GM10847 (cell line): ENCODE measurements around the gene SPPL3.

Experiments
- POLR2A ChIP-seq: IDR thresholded peaks from 2 replicates; pipeline ENCODE4 v1.6.1; 2011; ENCODE audit not compliant: insufficient read length; ENCODE audit errors: extremely low read depth

SPPL3 gene

DNA sequence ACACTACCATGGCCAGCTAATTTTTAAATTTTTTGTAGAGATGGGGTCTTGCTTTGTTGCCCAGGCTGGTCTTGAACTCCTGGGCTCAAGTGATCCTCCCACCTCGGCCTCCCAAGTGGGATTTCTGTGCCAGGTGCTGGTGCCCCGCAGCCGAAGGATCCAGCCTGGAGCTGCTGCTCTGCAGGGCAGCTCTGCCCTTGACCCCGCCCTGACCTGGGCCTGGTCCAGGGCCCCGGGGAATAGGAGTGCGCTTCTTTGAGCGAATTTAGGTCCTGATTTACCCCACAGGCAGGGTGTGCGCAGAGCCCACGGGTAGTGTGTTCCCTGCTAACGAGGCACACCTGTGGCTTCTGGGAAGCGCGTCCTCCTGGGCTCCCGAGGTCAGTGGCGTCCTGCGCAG, 163.3 kb downstream of the SPPL3 start:
- no peak for TF ChIP-seq POLR2A

DNA sequence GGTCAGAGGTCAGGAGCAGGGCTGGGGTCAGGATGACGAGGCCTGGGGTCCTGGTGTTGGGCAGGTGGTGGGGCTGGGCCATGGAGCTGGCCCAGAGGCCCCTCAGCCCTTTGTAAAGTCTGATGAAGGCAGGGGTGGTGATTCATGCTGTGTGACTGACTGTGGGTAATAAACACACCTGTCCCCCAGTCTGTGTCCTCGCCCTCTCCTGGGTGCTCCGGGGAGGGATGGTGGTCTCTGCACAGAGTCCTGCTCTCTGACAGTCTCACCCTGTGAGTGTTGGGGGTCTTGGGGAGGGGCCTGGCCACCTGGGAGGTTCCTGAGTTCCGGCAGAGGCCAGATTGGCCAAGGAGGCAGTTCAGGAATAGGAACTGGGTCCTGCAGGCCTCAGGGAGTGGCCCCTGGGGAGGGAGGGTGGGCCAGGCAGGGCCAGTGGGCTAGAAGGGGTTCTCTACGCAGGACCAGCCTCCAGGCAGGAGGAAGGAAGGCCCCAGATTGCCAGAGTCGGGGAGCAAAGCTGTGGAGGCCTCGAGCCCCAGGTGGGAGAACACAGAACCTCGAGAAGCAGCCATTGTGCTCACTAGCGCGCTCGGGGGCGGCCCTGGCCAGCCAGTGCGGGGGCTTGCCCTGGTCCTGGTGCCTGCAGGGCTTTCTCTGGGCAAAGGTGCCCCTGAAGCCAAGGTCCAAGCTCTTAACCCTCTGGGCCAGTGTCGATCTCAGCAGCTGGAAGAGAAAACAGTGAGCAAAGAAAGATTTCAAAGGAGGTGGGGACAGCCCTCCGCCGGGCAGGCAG, 164.1 kb downstream of the SPPL3 start:
- TF ChIP-seq POLR2A: no peak

DNA sequence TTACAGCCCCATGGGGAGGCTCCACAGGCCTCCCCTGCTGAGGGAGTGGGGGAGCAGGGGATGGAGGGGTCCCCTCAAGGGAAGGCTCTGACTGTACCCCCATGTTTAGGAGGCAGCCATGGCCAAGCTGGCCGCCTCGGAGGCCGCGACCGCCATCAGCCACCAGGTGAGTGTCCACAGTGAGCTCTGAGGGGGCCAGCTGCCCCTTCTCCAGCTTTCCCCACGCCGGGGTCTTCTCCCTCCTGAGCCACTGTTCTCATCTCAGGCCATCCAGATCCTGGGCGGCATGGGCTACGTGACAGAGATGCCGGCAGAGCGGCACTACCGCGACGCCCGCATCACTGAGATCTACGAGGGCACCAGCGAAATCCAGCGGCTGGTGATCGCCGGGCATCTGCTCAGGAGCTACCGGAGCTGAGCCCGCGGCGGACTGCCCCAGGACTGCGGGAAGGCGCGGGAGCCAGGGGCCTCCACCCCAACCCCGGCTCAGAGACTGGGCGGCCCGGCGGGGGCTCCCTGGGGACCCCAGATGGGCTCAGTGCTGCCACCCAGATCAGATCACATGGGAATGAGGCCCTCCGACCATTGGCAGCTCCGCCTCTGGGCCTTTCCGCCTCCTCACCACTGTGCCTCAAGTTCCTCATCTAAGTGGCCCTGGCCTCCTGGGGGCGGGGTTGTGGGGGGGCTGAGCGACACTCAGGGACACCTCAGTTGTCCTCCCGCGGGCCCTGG, 165.0 kb downstream of the SPPL3 start:
- no peak for TF ChIP-seq POLR2A

DNA sequence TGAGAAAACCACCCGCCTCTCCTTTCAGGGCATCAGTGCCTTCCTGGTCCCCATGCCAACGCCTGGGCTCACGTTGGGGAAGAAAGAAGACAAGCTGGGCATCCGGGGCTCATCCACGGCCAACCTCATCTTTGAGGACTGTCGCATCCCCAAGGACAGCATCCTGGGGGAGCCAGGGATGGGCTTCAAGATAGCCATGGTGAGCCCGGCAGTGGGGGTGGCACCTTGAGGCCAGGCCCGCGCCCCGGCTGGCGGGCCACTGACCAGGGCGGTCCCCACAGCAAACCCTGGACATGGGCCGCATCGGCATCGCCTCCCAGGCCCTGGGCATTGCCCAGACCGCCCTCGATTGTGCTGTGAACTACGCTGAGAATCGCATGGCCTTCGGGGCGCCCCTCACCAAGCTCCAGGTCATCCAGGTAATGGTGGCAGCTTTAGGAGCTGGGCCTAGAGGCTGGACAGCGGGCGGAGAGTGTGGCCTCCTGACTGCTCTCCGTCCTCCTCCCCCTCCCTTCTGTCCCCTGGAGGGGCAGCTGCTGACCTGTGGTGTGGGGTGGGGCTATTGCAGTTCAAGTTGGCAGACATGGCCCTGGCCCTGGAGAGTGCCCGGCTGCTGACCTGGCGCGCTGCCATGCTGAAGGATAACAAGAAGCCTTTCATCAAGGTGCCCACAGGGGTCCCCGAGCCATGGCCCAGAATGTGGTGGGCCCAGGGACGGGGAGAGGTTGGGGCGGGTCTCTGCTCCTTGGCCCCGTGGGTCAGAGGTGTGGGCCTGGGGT, 165.7 kb downstream of the SPPL3 start:
- no peak for TF ChIP-seq POLR2A

GRCh38 chr12:120737557-120738251, 166.5 kb downstream of the SPPL3 start:
- no peak for TF ChIP-seq POLR2A

GRCh38 chr12:120736404-120737331, 167.5 kb downstream of the SPPL3 start:
- TF ChIP-seq POLR2A: no peak

GRCh38 chr12:120735181-120735580, 169.0 kb downstream of the SPPL3 start:
- no peak for TF ChIP-seq POLR2A

DNA sequence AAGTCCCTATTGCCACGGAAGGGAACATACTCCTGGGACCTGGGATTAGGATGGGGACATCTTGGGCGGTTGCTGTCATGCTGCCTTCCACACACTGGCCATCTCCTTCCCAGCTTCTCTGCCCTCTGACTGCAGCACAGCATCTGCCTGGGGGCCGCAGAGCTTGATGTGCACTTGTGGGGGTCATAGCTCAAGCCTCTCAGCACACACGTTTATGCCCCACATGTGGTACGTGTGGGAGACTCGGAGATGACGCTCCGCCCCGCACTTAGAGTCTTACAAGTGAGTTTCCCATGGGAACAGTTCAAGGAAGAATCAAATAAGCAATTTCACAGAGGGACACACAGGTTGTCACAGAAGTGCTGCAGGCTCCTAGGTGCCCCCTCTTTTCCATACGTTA, 169.9 kb downstream of the SPPL3 start:
- no peak for TF ChIP-seq POLR2A

DNA sequence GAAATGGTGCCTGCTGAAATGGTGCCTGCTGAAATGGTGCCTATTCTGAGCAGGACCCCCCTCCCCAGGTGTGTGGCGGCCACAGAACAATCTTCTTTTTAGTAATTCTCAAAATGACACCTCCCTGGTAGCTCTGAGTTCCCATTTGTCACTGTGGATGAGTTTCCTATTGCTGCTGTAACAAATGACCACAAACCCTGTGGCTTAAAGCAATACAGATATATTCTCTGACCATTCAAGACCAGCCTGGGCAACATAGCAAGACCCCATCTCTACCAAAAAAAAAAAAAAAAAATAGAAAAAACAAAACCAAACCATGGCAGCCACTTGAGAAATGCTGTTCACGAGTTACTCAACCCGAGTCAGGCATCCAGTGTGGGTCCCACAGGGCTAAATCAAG, 170.6 kb downstream of the SPPL3 start:
- no peak for TF ChIP-seq POLR2A

DNA sequence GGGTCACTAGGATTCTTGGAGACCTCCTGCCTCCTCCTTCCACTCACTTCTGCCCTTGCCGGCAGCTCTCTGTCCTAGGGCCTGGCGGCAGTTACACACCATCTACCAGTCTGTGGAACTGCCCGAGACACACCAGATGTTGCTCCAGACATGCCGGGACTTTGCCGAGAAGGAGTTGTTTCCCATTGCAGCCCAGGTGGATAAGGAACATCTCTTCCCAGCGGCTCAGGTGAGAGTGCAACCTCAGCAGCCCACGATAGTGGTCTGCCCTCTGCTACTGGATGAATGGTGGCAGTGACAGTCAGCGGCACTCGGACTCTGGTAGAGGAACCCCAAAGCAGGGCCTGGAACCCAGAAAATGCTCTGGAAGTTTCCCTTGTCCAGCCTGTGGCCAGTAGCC, 177.2 kb downstream of the SPPL3 start:
- TF ChIP-seq POLR2A: no peak

GRCh38 chr12:120726510-120726793, 177.7 kb downstream of the SPPL3 start:
- TF ChIP-seq POLR2A: no peak

DNA sequence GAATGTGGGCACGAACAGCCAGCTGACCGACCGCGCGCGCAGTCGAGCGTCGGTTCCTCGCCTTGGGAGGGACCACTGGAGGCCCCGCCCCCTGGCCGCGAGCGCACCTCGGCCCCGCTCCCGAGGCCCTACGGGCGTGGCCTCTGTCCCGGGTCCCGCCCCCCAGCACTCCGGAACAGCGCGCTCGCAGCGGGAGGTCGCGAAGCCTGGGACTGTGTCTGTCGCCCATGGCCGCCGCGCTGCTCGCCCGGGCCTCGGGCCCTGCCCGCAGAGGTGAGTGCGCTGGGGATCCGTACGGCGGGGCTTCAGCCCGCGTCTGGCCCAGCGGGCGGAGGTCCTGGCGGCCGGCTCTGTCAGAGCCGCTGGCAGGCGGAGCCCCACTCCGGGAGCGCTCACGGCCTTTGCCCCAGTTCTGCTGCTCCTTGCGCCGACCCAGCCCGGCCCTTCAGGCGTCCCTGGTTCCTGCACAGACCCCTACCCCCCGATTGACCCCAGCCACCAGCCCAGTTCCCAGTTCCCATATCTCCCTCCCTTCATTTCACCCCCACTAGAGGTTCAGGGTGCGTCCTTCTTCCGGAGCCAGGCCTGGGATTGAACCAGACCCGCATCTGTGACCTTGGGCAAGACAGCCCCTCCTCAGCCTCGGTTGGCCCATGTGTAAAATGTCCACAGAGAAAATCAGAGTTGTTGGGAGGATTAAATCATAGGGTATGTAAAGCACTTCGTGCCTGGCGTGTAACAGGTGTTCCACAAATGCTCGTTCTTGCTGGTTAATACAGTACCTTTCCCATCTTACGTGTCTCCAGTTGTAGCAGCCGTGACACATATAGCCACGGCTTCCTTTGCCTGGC, 178.3 kb downstream of the SPPL3 start, which contains the start of gene ACADS:
TSS of gene ACADS (plus strand) at position 168 of the 851 bp plus-strand sequence. CDS start at position 228, 60 bp downstream.
- peak; percentile 76 for TF ChIP-seq POLR2A

DNA sequence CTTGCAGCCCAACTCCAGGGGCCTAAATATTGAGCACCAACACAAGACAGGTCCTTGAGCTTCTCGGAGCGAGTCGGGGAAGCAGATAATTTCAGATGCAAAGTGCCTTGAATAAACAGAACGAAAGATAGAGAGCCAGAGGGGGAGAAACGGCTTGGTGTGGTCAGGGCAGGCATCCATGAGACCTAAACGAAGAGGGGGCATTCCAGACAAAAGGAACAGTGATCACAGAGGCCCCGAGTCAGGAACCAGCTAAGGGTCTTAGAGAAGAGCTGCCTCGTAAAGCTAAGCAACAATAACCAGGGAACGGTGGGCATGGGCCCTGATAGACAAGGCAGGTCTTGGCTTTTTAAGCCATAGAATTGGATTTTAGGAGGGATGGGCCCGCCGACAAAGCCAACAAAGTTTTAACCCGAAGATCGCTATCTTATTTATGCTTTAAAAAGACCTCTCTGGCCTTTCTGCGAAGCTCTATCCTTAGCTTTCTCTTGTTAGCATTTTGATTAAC, 179.0 kb downstream of the SPPL3 start:
- TF ChIP-seq POLR2A: no peak
